Suppressor macrophage (primary cell): ENCODE data around the gene GPC6.
A peak's percentile ranks its signal among the peaks of the same experiment; 100 is the strongest.

Experiments
- DNase-seq, 4 experiments: peaks; one replicate each; pipeline ENCODE4 v3.0.0-alpha.2; 2020 to 2022

Gene GPC6

DNA sequence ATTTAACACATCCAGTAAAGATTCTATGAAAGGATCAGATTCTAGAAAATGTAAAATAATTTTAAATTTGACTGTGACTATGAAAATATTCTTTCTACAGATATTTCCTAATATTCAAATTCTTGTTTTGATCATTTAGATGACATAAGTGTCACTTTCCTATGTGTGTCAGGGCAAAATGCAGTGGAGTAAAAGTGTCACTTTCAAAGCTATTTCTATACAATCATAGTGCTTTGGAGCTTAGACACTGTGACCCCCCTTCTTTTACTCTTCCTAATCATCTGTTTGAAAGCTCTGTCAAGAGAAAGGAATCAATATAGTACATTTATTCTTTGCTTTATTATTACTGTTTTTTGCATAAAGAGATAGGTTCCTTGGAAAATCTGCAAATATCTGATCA is 760.9 kb downstream of the GPC6 start:
- DNase-seq = no peak

DNA sequence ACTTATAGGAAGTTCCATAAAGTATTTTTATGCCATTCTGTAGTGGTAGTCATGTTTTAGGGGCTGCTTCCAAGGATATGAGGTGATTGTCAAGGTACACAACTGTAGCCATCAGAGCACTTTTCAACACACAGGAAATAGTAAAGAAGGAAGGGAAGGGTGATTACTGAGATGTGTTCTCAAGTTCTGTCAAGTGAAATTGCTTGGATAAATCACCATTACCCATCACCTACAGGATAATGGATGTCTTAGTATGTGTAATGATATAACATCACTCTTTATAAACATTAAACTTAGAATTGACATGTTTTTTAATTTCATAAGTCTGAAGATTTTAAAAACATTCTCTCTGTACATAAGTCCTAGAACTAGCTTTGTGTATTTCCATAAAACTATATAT is 765.0 kb downstream of the GPC6 start:
- no peak for DNase-seq

DNA sequence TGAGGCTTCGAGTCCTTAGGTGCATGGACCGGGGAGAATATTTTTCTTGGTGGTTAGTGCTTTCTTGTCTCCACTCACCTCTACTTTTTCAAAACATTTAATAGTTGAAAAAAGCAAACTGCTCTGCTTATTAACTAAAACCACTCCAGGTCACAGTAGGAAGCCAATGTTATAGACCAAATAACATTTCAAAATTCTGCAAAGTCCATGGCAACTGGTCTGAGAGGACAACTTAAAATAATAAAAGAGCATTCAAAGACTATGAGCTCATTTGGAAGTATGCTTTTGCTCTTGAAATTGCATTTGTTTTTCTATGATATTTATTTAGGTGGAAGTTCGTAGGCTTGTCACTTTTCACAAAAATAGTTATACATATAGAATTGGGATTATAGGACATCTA is 769.9 kb downstream of the GPC6 start:
- DNase-seq = no peak

DNA sequence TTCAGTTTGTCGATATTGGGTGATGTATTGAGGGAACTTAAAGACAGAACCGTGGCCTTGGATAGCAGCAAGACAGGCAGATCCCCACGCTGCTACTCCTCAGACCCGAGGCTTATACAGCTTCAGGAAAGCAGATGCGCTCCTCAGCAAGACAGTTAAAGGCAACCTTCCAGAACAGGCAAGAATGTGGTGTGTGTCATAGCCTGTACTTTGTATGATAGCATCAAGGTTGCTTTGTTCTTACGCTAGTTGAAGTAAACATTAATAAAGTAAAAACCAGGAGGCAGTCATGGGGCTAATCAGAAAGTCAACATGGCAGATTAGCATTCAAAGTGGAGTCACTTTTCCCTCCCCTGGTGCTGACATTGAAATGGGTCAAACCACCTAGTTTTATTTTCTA is 779.7 kb downstream of the GPC6 start:
- DNase-seq = no peak

DNA sequence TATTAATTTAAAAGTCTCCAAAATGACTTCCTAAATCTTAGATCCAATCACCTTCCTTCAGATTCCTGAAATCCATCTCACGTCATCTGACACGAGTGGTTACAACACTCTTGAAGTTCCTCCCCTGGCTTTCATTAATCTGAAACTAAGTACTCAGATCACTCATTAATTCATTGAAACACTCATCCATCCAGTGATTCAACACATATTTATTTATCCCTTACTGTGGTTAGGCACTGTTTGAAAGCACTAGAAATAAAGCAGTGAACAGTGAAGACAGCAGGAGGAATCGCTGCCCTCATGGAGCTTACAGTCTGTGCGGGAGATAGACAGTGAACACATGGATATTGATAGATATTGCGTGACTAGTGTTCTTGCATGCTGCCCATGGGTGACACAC is 780.5 kb downstream of the GPC6 start:
- DNase-seq = no peak

DNA sequence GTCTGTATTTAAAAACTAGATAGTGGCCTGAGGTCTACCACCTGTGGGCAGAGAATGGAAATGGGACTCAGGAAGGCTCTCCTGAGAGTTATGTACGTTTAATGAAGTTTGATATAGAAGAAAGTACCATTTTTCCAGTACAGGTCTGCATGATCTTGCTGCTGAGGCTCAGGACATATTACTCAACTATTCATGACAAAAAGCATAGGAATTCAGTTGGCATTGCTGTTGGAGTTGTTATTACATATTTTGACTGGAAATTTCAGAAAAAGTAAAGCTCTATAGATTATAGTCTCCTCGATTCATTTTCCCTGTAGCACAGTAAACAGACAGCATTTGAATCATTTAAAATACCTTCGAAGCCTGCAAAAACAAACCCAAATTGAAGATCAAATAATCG is 783.1 kb downstream of the GPC6 start:
- DNase-seq = no peak

DNA sequence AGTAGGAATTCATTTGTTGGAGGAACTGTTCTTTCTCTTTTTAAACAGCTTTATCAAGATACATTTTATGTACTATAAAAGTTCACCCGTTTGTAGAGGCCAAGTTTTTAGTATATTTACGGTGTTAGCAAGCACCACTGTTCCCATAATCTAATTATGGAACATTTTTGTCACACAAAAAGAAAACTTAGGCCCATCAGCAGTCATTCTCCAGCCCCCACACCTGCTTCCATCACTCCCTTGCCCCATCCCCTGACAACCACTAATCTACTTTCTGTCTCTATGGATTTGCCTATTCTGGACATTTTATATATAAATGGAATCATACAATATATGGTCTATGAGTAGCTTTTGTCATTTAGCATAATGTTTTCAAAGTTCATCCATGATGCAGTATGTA is 787.9 kb downstream of the GPC6 start:
- no peak for DNase-seq

DNA sequence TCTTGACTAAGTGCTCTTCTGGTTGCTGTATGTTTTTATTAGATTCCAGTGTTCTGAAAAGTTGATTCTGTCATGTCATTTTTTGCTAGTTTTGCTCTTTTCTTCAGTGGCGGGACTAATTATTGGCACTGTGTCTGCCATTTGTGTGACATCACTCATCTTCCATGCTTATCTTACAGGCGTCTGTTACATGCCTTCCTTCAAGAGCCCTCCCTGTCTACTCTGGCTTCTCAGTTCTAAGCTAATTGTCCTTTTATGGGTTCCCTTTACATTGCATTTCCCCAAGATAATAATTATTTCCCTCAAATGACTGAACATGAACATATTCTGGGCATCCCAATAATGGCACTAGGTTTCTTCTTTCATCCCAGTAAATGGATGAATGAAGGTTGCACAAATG is 793.8 kb downstream of the GPC6 start:
- no peak for DNase-seq

DNA sequence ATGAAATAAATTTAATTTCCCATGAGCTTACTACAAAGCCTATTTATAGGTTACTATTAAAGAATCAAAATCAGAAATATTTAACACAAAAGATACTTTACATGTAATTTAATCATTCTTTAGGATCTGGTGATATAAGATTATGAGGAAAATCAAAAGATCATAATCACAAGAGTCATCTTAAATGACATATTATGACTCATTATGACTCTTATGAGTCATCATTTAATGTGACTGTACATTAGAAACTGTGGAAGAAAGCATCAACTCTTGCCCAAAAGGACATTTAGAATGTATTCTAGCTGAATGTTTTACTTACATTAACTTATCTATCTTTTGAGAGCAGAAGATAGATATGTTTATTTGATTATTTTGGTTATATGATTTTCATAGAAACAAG is 794.2 kb downstream of the GPC6 start:
- DNase-seq = peak in 1 of 4 experiments; percentile 1

DNA sequence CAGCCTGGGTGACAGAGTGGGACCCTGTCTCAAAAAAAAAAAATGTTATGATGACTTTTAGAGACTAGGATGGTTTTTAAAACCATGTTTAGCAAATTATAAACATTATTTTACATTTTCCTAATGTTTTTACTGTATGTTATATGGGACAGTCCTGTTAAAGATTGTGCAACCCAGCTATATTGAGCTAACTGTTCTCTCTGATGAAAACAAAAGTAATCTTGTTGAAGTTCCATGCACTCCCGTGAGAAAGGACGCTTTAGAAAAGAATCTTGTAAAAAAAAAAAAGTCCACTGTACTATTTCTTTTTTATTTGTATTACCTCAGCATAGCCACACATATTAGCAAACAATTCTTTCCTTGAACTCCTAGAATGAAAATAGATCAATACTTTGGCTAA is 801.6 kb downstream of the GPC6 start:
- DNase-seq = no peak

DNA sequence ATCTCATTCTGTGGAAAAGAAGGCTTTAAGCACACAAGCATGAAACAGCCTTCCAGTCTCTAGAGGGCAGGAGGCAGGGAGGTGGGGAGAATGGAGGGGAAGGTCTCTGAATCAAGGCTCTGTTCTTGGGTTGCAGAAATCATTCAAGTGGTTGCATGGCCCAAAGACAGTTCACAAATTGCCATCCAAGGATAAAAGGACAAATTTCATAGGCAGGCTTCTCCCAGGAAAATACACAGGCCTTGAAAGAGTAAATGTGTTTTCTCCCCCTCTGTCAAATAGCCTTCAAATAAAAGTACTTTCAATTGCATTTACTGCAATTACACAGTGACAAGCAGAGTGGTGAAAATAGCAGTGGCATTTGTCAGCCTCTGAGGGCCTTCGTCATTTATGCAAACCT is 802.0 kb downstream of the GPC6 start:
- no peak for DNase-seq

DNA sequence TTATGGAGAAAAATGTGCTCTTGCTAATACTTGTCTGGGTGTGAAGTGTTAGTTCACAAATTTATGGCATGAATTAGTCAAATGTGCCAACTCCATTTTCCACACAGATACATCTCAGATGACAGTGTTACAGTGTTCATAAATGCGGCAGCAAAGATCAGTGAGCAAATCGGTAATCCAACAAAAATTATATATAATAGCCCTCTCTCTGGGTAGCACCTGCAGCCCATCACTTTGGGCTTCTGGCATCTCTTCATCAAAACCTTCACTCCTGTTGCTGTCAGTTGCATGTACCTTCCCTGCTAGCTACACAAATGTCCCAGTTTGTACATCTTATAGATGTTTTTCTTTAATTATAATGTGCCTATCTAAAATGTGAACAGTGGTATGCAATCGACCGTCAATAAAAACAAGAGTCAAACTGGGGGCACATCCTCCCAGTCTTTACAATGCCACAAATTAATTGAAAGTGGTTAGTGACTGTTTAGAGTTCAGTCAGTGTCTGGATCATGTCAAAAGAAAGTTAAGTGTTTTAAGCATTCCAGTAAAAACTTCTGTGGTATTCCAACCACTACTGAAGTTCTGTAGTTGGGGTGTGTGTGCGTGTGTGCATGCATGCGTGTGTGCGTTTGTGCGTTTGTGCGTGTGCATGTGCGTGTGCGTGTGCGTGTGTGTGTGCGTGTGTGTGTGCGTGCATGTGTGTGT is 804.0 kb downstream of the GPC6 start:
- no peak for DNase-seq

DNA sequence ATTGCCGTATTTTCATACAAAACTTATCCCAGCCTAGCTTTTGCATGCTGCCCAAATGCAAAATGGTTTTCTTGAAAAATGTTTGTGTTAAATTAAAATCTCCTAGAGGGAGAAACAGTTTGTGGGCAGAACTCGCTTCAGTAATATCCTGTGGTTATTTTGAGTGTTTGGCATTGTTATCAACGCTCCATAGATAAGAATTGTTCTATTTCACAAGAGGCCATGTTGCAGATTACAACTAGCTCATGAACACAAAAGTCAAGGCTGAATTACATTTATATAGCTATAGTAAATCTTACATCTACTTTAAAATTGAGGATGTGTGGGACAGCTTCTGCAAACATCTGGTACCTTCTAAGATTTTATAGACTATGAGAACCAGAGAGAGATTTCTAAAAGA is 805.0 kb downstream of the GPC6 start:
- no peak for DNase-seq

DNA sequence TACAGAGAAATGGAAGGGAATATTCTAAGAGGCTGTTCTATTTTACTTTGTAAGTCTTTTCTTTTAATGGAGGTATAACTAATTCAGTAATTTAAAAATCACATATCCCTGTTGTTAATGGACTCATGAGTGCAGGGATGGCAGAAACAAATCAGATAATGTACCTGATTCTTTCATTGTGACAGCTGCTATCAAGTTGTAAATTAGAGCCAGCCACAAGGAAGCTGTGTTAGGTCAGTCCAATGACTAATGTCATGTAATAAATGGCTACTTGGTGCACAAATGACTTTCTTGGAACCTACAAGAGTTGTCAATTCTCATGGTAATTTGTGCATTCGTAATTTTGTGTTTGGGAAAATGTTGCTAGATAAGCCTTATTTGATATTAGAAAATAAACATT is 806.5 kb downstream of the GPC6 start:
- no peak for DNase-seq

DNA sequence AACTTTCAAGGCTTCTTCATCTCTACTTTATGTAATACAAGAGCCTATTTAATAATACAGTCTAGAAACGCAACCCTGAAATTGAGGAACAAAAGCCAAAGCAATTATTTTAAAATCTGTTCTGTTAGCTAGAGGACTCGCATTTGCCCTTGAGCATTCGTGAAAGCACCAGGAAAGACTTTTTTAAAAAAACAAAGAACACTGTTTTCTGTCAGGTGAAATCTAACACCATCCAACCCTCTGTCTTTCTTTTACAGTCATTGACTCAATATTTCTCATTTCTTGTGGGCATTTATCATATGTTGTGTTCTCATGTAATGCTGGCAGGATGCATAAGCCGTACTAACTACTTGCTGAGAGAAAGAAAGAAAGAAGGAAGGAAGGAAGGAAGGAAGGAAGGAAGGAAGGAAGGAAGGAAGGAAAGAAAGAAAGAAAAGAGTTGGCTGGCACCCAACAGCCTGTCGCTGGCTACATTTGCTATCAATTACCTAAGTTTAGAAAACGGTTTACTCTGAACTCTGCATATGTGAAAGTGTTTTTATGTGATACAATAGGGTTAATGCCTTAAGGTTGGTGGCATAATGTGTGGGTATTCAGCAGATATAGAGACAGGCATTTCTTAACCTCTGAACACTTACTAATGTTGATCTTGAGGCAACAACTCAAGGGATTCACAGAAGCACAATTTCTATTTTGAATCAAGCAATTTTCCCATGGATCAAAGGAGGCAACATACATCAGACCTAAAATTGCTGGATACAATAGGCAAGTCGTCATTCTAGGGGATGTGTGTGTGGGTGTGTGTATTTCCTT is 807.4 kb downstream of the GPC6 start:
- no peak for DNase-seq

DNA sequence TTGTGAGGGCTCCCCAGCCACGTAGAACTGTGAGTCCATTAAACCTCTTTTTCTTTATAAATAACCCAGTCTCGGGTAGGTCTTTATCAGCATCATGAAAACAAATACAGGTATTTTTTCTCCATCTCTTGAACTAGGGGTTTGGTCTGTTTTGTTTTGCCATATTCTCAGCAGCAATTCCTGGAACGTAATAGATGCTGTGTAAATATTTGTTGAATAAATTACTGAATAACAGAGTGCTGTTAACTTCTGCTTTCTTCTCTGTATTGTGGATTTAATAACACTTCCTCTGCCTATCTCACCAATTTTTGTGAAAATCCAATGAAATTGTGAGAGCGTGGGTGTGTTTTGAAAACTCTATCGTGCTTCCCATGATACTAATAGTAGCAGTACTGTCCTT is 823.4 kb downstream of the GPC6 start:
- no peak for DNase-seq

DNA sequence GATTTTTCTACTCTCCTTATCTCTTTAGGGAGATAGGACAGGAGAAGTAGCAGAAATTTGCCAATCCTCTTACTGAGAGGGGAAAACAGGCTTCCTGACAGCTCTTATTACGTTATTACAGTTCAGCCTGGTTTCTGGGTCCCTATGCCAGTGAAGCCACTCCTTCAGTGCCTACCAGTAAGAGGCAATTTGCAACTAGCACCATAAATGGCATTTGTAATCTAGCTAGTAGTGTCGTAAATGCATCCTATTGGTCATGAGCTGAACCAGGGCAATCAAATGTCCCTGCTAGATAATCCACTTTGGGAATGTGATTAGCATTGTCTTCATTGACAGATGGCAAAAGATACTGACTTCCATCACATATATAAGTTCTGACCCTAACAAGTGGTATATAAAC is 824.1 kb downstream of the GPC6 start:
- DNase-seq = no peak

DNA sequence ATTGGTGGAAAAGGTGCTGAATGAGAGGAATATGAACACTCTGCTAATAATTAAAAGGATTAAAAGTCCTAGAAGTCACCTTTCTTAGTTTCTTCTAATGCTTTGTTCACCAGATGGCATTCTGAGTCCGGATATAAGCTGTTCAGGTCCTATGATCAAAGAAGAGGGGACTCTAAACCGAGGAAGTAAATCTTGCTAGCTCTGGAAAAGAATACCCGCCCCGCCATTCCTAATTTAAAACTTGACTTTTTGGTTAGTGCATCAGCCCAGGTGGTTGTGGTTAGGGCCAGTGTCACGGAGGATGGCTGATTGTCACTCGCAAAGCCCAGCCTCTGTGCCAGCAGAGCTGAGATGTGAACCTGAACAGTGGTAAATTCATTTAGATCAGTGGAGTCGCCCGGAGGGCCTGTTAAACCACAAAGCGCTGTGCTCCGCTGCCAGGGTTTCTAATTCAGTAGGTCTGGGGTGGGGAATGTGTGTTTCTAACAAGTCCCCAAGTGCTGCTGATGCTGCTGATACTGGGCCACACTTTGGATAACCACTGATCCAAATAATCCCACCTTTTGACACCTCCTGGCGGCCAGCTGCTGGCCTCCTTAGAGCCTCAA is 827.5 kb downstream of the GPC6 start:
- DNase-seq = no peak

DNA sequence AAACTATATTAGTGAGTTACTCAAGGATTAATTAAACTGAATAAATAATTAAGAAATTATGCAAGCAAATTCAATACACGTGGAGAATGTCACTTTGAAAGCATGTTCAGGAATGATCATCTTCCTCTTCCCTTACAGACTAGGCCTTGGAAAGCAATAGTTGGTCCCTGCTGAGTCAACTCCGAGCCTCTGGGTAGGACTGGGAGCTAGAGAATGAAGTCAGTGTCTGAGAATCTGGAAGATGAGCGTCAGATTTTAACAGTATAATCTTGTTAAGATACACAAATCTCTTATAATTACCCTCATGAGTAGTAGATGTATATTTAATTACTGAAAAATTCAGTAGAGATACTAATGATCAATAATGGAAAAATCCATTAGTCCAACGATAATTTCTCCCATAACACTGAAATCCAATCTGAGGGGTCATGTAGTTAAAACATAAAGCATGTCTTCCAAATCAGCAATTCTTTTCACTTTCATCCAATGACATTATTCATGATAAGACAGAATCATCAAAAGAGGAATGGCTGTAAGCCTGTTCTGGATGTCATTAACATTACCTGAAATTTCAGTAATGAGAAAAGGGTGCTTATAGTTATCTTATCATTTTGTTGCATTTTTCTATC is 829.9 kb downstream of the GPC6 start:
- no peak for DNase-seq

DNA sequence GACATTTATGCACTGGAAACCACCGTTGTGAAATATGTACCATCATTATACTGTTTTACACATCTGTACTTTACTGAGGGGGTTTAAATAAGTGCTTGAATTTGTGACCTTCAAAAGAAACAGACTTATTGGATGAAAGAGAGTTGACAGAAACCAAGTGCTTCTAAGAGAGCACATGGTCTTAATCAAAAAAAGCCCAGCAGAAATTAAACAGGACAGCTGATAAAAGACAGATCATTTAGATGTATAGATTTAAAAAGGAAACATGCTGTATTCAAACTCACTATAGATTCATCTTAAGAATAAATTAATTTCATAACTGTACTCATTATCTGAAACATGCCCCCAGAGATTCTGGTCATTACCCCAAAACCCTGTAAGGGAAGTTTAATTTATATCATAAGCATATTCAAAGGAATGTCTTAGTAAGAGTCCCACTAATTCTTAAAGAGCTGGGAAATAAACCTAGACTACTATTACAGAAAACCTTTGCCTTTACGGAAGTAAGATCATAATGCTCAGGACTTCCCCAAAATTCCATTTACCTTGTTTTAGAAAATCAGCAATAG is 831.1 kb downstream of the GPC6 start:
- no peak for DNase-seq

DNA sequence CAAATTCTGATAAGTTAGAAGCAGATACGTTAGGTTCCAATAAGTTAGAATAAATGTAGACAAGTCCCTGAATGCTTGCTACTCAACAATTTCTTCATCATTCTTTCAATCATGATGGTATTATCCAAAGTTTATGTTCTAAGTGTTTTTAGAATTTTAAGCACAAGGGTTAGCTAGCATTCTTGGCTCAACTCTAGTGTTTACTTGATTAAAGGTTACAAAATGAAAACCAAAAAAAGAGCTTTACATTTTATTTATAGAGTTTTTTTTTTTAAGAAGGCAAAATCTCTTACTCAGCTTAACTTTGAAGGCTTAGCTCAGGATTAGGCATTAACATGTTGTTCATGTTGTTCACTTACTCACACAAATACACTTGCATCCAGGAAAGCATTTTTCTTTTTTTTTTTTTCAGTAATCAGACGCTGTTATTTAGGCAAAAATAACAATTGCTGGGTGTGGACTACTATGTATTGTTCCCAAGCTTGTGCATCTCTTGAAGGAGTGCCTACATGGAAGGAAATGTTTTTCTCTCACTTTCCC is 832.3 kb downstream of the GPC6 start:
- DNase-seq = no peak

DNA sequence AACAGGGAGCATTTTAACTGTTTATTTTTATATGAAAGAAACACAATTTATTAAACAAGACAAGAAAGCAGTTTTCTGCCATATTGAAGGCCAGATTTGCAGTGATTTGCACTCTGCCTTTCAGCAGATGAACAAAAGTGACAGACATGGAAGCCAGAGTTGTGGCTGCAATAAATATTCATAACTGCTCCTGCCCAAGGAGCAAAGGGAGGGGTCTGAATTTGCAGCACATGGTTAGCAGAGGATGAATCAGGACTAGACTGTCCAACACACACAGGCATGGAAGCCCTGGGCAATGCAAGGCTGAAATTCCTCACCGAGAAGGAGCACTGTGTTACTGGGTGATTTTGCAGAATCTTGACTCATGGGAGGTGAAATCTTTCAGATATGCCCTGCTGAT is 834.7 kb downstream of the GPC6 start:
- no peak for DNase-seq

DNA sequence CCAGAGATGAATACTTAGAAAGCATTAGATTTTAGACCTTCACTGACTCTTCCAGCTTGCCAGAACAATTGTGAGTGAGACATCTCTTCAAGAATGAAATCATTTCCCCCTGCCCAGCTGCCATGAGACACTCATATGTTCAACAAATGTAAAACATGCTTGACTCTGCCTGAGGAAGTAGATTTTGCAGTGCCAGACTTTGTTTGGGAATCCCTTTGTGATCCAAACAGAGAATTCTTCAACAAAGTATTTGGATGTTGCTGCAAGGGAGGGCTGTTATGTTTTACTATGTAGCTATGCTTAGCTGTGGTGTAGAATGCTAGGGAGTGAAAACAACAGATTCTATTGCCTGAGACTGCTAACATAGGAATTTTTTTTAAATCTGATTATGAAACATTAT is 836.5 kb downstream of the GPC6 start:
- no peak for DNase-seq
